A549 treated with dexamethasone at 1 μM for 4 hours (cell line): ENCODE results near the gene SOAT1. TPM values are rescaled to one million over a fixed set of nuclear protein-coding genes. Genes with fewer than 3 reads are reported as not detected.

Experiments used
- total RNA-seq: library from RNA; stranded (reverse); fragments of 200-300 nt; extraction: Qiagen RNA extraction; gene quantifications from 5 replicates; pipeline ENCODE4 v1.2.3, GENCODE V29; 2022

Gene SOAT1
- 19.2 to 40.2 TPM (median 34.9 TPM) in 5 replicates for total RNA-seq

GRCh38 chr1:179293340-179294327 is at the start of gene SOAT1:
Gene SOAT1 (plus strand): TSS chr1:179293797. CDS start chr1:179302685, 8,888 bp downstream.

DNA sequence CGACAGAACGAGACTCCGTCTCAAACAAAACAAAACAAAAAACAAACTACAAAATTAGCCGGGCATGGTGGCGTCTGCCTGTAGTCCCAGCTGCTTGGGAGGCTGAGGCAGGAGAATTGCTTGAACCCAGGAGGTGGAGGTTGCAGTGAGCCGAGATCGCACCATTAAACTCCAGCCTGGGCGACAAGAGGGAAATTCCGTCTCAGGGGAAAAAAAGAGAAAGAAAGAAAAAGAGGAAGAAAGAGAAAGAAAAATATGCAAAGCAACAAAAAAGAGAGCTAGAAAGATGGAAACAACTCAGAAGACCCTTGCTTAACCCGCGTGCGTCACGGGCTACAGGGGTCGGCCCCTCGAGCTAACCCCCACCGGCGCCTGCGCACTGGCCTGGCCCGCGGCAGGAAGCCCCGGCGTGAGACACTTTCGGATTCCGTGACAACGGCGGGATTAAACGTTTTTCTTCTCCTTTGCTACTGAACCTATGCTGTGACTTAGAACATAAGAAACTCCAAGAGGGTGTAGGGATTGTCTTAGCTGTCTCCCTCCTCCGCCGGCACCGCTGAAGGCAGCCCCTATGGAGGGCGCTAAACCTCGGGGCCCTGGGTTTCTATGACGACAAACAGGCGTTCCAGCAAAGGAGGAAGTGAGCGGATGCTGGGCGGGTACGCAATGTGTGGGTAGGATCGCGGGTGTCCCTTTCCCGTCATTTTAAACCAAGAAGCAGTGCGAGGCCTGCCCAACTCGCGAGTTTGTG is 71.9 kb downstream of the SOAT1 start, which contains the start of gene AXDND1:
TSS of gene AXDND1 (plus strand) at position 630 of the 751 bp plus-strand sequence. CDS start 539 bp downstream, outside the sequence.

Other genes starting within 250 kb of the SOAT1 start
- 34.0 to 40.3 TPM (median 37.1 TPM) in 5 replicates for gene TOR3A, start 211.7 kb upstream of the SOAT1 start, total RNA-seq
- gene ABL2, start 64.1 kb upstream of the SOAT1 start, total RNA-seq: 15.6 to 24.8 TPM (median 21.0 TPM) in 5 replicates
- 0.25 to 0.37 TPM (median 0.29 TPM) in 5 replicates for gene AXDND1, start 72.2 kb downstream of the SOAT1 start, total RNA-seq